AG04449 (cell line): ENCODE results near the gene ADAMTSL3.

Experiments
- CTCF ChIA-PET: fragments of 350-600 bp; formaldehyde crosslinking; extraction: SDS; loops from one replicate; lab custom pipeline; 2021; ENCODE audit warnings: antibody characterized with exemption; lab: Yijun Ruan, JAX
- POLR2A ChIA-PET: fragments of 400-600, 350-600 bp; formaldehyde crosslinking; extraction: SDS; loops from one replicate; lab custom pipeline; 2020; ENCODE audit warnings: antibody characterized with exemption, inconsistent platforms; lab: Yijun Ruan, JAX
- DNase-seq: peaks from one replicate; pipeline ENCODE4 v3.0.0-alpha.2; 2010; ENCODE audit warnings: low read depth, low spot score
- H3K4me3 ChIP-seq: 2 replicates; pipeline ENCODE4 v1.5.1; 2011; ENCODE audit warnings: low read depth, mild to moderate bottlenecking, control low read depth, low read length
- TF ChIP-seq, protein P1 (sequence below): IDR thresholded peaks from one replicate; pipeline ENCODE4 v1.5.1; 2011; ENCODE audit warnings: mild to moderate bottlenecking, moderate library complexity, low read length, control low read depth, inconsistent platforms; ENCODE audit not compliant: insufficient read depth; ENCODE audit errors: missing control alignments

ADAMTSL3 gene

DNA sequence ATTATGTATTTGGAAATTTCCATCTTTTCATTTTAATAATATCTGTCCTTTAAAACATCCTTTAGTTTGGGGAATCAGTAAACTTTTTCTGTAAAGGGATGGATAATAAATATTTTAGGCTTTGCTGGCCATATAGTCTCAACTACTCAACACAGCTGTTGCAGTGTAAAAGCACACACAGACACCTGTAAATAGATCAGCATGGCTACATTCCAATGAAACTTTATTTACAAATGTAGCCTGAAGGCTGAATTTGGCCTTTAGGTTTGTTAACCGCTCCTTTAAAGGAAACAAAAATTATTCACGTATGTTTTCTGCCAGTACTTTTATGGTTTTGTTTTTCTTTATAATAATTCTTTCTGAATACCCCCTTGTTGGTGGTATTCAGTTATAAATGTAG, 184.8 kb downstream of the ADAMTSL3 start:
- ChIA-PET CTCF (no interaction called here), POLR2A (no interaction called here)
- no peak overlapping the region for H3K4me3 ChIP-seq
- DNase-seq: no peak
- TF ChIP-seq, protein P1, sequence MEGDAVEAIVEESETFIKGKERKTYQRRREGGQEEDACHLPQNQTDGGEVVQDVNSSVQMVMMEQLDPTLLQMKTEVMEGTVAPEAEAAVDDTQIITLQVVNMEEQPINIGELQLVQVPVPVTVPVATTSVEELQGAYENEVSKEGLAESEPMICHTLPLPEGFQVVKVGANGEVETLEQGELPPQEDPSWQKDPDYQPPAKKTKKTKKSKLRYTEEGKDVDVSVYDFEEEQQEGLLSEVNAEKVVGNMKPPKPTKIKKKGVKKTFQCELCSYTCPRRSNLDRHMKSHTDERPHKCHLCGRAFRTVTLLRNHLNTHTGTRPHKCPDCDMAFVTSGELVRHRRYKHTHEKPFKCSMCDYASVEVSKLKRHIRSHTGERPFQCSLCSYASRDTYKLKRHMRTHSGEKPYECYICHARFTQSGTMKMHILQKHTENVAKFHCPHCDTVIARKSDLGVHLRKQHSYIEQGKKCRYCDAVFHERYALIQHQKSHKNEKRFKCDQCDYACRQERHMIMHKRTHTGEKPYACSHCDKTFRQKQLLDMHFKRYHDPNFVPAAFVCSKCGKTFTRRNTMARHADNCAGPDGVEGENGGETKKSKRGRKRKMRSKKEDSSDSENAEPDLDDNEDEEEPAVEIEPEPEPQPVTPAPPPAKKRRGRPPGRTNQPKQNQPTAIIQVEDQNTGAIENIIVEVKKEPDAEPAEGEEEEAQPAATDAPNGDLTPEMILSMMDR: no peak

DNA sequence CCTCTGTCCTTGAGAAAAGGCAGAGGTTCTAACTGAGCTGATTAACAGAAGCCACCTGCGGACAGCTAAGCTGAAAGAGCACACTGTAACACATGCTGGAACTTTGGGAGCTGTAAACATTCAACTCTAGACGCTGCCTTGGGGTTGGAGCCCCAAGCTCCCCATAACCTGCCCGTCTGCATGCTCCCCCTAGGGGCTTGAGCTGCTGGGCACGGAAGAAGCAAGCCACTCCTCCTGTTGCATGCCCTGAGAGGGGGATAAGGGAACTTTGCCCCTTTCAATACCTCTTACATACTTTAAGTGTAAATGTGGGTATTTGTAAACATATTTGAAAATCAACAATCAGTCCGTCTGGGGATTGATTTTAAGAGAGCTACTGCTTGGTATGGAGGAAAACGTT, 188.4 kb downstream of the ADAMTSL3 start:
- DNase-seq: no peak
- TF ChIP-seq, protein P1: no peak
- CTCF ChIA-PET: no interaction called here
- H3K4me3 ChIP-seq: no peak overlapping the region
- POLR2A ChIA-PET: no interaction called here

DNA sequence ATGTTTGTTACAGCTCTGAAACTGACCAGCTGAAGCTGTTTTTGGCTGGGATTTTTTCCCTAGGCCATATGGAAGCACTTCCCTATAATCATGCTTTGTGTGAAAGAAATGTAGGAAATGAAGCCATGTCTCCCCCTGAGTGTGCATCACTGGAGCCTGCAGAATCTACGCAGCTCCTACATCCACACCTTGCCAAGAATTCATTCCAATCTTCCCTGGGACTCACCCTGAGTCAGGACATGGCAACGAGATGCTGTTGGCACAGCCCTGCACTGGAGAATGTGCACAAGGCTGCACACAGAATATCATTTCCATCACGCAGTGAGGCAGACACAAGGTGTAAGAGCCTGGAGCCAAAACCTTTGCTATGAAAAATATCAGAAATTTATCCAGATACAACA, 189.5 kb downstream of the ADAMTSL3 start:
- TF ChIP-seq, protein P1: no peak
- CTCF ChIA-PET: no interaction called here
- POLR2A ChIA-PET: no interaction called here
- no peak overlapping the region for H3K4me3 ChIP-seq
- no peak for DNase-seq

DNA sequence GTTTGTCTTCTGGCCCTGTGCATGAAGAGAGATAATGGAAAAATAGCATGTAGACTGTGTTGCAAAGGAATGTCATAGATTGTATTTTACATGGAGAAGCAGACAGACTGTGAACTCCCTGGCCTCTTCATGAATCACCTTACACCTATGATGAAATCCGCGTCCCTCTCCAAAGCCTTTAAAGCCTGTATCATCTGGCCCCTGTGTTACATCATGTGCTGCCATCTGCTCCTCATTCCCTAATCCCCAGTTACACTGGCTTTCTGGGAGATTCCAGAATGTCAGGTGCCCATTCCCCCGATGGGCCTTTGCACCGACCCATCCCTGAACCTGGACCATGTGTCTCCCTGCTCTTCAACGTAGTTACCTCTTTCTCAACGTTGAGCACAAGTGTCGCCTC, 190.8 kb downstream of the ADAMTSL3 start:
- no peak for DNase-seq
- H3K4me3 ChIP-seq: no peak overlapping the region
- CTCF ChIA-PET: no interaction called here
- POLR2A ChIA-PET: no interaction called here
- TF ChIP-seq, protein P1: no peak

DNA sequence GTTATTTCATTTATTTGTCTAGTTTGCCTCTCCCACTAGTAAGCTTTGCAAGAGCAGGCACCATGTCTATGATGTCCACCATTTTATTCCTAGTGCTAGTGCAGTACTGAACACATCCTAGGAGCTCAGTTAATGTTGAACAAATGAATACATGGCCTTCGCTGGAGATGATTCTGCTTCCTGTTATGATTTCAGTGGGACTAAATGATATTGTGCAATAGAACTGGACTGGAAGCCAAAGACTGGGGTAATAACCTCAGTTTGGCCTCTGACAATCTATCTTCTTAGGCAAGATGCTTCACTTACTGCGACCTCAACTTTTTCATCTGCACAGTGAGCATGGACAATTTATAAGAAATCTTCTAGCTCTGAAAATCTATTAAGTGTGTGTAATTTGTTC, 191.3 kb downstream of the ADAMTSL3 start:
- TF ChIP-seq, protein P1: no peak
- H3K4me3 ChIP-seq: no peak overlapping the region
- ChIA-PET POLR2A (no interaction called here), CTCF (no interaction called here)
- no peak for DNase-seq

DNA sequence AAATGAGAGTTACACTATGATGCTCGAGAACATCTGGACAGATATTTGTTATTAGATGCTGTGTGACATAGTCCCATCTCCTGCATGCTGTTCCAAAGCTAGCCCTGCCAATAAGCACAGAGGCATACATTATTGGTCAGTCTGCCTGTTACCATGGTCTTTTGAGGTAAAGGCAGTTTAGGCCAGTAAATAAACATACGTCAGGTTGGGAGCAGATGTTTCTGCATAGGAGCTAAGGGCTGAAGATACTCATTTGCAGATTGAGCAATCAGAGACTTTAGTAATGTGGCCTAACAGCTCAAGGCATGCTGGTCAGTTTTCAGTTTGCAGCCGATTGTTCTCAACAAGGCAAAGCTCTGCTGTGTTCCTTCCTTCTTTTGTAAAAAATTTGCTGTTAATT, 192.9 kb downstream of the ADAMTSL3 start:
- ChIA-PET CTCF (no interaction called here), POLR2A (no interaction called here)
- TF ChIP-seq, protein P1: no peak
- DNase-seq: no peak
- no peak overlapping the region for H3K4me3 ChIP-seq
